ENCODE results near the gene DNAJB14. TPM values are rescaled to one million over a fixed set of nuclear protein-coding genes. Genes with fewer than 3 reads are reported as not detected.

The DNAJB14 gene
- total RNA-seq, 1 donor from 2014 or later: 32.1 TPM

- H3K36me3 ChIP-seq (ENCODE audit: control insufficient read depth, insufficient read depth, low read length): no peaks in the 10 kb centered on the region
- no peak for TF ChIP-seq CTCF (IDR thresholded peaks at IDR 0.05; ENCODE audit: insufficient read depth, low read length, severe bottlenecking)
- H3K4me3 ChIP-seq (ENCODE audit: low read depth, low read length): no peak overlapping the region
- DNase-seq (ENCODE audit: low read depth) (peak; percentile 23), FAIRE-seq (no peak)
- no peaks in the 10 kb centered on the region for H3K27me3 ChIP-seq (ENCODE audit: control insufficient read depth, insufficient read depth, low read length)
Measured at GRCh38 chr4:99979872-99980271, 33.5 kb upstream of the DNAJB14 start.

GRCh38 chr4:99971453-99972111 lies 25.2 kb upstream of the DNAJB14 start:
- DNase-seq (ENCODE audit: low read depth): no peak
- no peak for TF ChIP-seq CTCF (IDR thresholded peaks at IDR 0.05; ENCODE audit: insufficient read depth, low read length, severe bottlenecking)
- FAIRE-seq: no peak
- H3K36me3 ChIP-seq (ENCODE audit: control insufficient read depth, insufficient read depth, low read length): no peaks in the 10 kb centered on the region
- no peaks in the 10 kb centered on the region for H3K27me3 ChIP-seq (ENCODE audit: control insufficient read depth, insufficient read depth, low read length)
- H3K4me3 ChIP-seq (ENCODE audit: low read depth, low read length): no peak overlapping the region

GRCh38 chr4:99968330-99968729 lies 21.9 kb upstream of the DNAJB14 start:
- TF ChIP-seq CTCF (IDR thresholded peaks at IDR 0.05; ENCODE audit: insufficient read depth, low read length, severe bottlenecking): no peak
- FAIRE-seq (no peak), DNase-seq (ENCODE audit: low read depth) (peak; percentile 69)
- no peaks in the 10 kb centered on the region for H3K27me3 ChIP-seq (ENCODE audit: control insufficient read depth, insufficient read depth, low read length)
- no peaks in the 10 kb centered on the region for H3K36me3 ChIP-seq (ENCODE audit: control insufficient read depth, insufficient read depth, low read length)
- no peak overlapping the region for H3K4me3 ChIP-seq (ENCODE audit: low read depth, low read length)

GRCh38 chr4:99966692-99967091 lies 20.3 kb upstream of the DNAJB14 start:
- FAIRE-seq (no peak), DNase-seq (ENCODE audit: low read depth) (no peak)
- TF ChIP-seq CTCF (IDR thresholded peaks at IDR 0.05; ENCODE audit: insufficient read depth, low read length, severe bottlenecking): no peak
- Histone ChIP-seq H3K4me3 (ENCODE audit: low read depth, low read length) (no peak overlapping the region), H3K27me3 (ENCODE audit: control insufficient read depth, insufficient read depth, low read length) (no peaks in the 10 kb centered on the region), H3K36me3 (ENCODE audit: control insufficient read depth, insufficient read depth, low read length) (no peaks in the 10 kb centered on the region)

- Histone ChIP-seq H3K4me3 (ENCODE audit: low read depth, low read length) (no peak overlapping the region), H3K27me3 (ENCODE audit: control insufficient read depth, insufficient read depth, low read length) (no peaks in the 10 kb centered on the region), H3K36me3 (ENCODE audit: control insufficient read depth, insufficient read depth, low read length) (no peaks in the 10 kb centered on the region)
- DNase-seq (ENCODE audit: low read depth): no peak
- no peak for FAIRE-seq
- TF ChIP-seq CTCF (IDR thresholded peaks at IDR 0.05; ENCODE audit: insufficient read depth, low read length, severe bottlenecking): no peak
Measured at GRCh38 chr4:99965674-99966350, 19.4 kb upstream of the DNAJB14 start.

All from bronchial epithelial cell (primary cell).